SK-N-MC (cell line): Measurements from ENCODE around the gene HLA-DRB5.

Source experiments
- DNase-seq: peaks from one replicate; pipeline ENCODE4 v3.0.0-alpha.2; 2011; ENCODE audit warnings: low read depth, low spot score
- H3K27ac ChIP-seq: fragments of 200-600 bp; sonication (generic); 2 replicates; pipeline ENCODE4 v1.5.1; 2016; ENCODE audit warnings: mixed run types
- H3K36me3 ChIP-seq: fragments of 200-600 bp; sonication (generic); 2 replicates; pipeline ENCODE4 v1.6.1; 2017; ENCODE audit warnings: antibody characterized with exemption, low read length, mixed read lengths; ENCODE audit not compliant: insufficient read depth
- H3K4me3 ChIP-seq: fragments of 200-600 bp; sonication (generic); 2 replicates; pipeline ENCODE4 v1.5.1; 2016
- H3K9ac ChIP-seq: fragments of 200-600 bp; sonication (generic); 2 replicates; pipeline ENCODE4 v1.8.0; 2017; ENCODE audit warnings: mixed run types, mixed read lengths; ENCODE audit not compliant: insufficient read length
- H3K9me3 ChIP-seq: fragments of 200-600 bp; sonication (generic); 2 replicates; pipeline ENCODE4 v1.6.1; 2017; ENCODE audit warnings: low read depth, mild to moderate bottlenecking, antibody characterized with exemption, low read length, moderate library complexity, mixed read lengths
- EZH2 ChIP-seq: fragments of 200-600 bp; sonication (generic); IDR thresholded peaks from one replicate; pipeline ENCODE4 v1.6.1; 2017; ENCODE audit warnings: antibody characterized with exemption
- FOXP2 ChIP-seq: optimal IDR thresholded peaks from 2 replicates; pipeline ENCODE3; 2011; ENCODE audit warnings: mild to moderate bottlenecking, moderate library complexity; ENCODE audit not compliant: insufficient read depth; ENCODE audit errors: extremely low read length, control extremely low read depth
- POLR2AphosphoS5 ChIP-seq: IDR thresholded peaks from 2 replicates; pipeline ENCODE4 v1.6.1; 2012; ENCODE audit warnings: mild to moderate bottlenecking, low read depth, low read length, borderline replicate concordance

Gene HLA-DRB5

DNA sequence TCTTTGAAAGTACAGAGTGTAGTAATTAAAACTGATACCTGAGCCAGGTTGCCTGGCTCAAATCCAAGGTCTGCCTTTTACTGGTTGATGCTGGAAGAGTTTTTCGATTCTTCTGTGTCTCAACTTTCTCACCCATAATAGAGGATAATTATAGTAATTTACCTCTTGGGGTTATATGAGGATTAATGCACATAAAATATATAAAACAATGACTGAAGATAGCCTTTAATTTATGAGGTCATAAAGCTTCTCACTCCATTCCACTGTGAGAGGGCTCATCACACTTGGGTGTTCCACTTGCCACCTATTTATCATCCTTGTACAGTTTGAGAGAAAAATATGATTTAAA is 10.2 kb downstream of the HLA-DRB5 start:
- Histone ChIP-seq H3K4me3 (no peak overlapping the region), H3K27ac (no peak overlapping the region), H3K9ac (no peak overlapping the region), H3K9me3 (no peaks in the 10 kb centered on the region), H3K36me3 (no peaks in the 10 kb centered on the region)
- TF ChIP-seq FOXP2, result no peak
- no peak for TF ChIP-seq POLR2AphosphoS5
- TF ChIP-seq EZH2, result no peak
- no peak for DNase-seq

DNA sequence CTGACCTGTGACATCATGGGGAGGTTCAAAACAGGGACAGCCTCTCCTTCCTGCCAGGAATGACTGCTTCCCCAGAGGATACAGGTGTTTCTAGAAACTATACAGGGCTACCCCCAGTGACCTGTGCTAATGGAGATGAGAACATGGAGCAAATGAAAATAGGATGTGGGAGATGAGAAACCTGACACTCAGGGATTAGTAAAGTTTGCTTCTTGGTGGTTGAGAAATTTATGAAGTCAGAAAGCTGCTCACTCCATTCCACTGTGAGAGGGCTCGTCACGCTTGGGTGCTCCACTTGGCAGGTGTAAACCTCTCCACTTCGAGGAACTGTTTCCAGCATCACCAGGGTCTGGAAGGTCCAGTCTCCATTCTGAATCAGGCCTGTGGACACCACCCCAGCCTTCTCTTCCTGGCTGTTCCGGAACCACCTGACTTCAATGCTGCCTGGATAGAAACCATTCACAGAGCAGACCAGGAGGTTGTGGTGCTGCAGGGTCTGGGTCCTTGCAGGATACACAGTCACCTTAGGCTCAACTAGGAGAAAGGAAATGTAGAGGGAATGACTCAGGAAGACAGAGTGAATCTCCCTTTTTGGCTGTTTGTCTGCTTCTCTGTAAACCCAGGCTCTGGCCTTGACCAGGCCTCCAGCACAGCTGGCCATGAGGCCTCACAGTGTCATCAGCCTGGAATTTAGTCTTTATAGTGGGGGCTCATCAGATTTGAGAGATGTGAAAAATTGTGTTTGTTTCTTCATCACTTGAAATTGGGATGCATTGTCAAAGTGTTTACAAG is 10.8 kb downstream of the HLA-DRB5 start:
- H3K4me3 ChIP-seq, result no peak overlapping the region
- no peak overlapping the region for H3K9ac ChIP-seq
- no peak for TF ChIP-seq FOXP2
- TF ChIP-seq POLR2AphosphoS5, result no peak
- no peak for TF ChIP-seq EZH2
- H3K9me3 ChIP-seq, result no peaks in the 10 kb centered on the region
- no peak overlapping the region for H3K27ac ChIP-seq
- H3K36me3 ChIP-seq, result no peaks in the 10 kb centered on the region
- DNase-seq, result no peak

DNA sequence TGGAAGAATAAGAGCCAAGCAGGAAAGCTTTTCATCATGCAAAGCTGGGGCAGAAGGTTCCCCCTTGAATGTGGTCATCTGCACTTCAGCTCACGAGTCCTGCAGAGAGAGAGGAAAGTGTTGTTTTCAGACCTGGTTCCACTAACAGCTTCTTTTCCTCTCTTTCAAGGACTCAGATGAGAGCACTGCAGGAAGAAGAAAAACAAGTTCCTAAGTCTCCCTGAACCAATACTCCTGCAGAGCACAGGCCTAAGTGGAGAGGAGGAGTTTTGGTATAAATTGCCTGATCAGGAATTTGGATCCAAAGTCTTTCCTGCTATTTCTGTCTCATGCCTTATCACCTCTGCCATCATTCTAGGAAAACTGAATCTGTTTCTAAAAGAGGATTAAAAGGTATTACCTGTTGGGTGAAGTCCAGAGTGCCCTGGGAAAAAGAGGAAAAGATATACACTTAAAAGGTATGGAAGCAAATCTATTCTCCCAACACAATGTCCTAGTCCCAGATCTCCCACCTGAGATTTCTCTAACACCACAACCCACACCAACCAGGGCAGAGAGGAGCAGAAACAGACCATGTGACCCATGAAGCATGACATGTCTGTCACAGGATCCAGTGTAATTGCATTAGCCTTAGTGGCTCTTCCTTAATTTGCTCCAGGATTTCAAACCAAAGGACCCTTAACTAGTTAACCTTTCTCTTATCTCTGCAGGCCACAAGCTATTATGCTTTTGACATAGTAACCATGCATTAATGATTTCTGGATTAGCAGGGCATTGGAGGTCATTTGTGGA is 12.2 kb downstream of the HLA-DRB5 start:
- H3K4me3 ChIP-seq, result no peak overlapping the region
- no peak for DNase-seq
- no peaks in the 10 kb centered on the region for H3K36me3 ChIP-seq
- no peaks in the 10 kb centered on the region for H3K9me3 ChIP-seq
- H3K27ac ChIP-seq, result no peak overlapping the region
- no peak for TF ChIP-seq POLR2AphosphoS5
- TF ChIP-seq EZH2, result no peak
- no peak for TF ChIP-seq FOXP2
- H3K9ac ChIP-seq, result no peak overlapping the region

DNA sequence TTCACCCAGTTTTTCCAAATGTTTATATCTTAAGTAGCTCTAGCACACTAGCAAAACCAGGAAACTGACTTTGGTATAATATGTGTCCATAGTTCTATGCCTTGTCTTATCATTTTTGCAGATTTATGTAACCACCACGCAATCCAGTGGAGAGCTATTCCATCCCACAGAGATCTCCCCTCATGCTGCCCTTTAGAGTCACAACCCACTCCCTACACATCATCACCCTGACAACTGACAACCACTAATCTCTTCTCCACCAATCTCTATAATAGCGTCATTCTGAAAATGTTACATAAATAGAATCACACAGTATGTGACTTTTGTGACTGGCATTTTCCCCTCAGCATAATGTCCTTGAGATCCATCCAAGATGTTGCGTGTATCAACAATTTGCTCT is 29.1 kb downstream of the HLA-DRB5 start:
- TF ChIP-seq EZH2, result no peak
- no peak for TF ChIP-seq FOXP2
- TF ChIP-seq POLR2AphosphoS5, result no peak
- Histone ChIP-seq H3K9ac (no peak overlapping the region), H3K9me3 (no peaks in the 10 kb centered on the region), H3K36me3 (no peaks in the 10 kb centered on the region), H3K4me3 (no peak overlapping the region), H3K27ac (no peak overlapping the region)
- DNase-seq, result no peak

DNA sequence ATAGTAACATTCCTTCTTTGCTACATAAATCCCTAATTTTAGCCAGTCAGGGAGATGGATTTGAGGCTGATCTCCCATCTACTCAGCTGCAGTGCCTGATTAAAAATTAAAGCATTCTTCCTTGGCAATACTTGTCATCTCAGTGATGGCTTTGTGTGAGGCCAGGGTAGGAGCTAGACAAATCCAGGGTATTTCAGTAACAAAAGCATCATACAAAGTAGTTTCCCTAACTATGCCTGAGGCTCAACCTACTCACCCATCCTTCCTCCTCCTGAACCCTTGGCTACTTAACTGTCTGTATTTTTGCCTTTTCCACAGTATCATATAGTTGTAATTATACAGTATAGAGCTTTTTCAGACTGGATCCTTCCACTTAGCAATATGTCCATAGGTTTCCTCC is 37.7 kb downstream of the HLA-DRB5 start:
- TF ChIP-seq EZH2 (no peak), FOXP2 (no peak), POLR2AphosphoS5 (no peak)
- Histone ChIP-seq H3K9ac (no peak overlapping the region), H3K4me3 (no peak overlapping the region), H3K27ac (no peak overlapping the region), H3K9me3 (no peaks in the 10 kb centered on the region), H3K36me3 (no peaks in the 10 kb centered on the region)
- DNase-seq, result no peak

DNA sequence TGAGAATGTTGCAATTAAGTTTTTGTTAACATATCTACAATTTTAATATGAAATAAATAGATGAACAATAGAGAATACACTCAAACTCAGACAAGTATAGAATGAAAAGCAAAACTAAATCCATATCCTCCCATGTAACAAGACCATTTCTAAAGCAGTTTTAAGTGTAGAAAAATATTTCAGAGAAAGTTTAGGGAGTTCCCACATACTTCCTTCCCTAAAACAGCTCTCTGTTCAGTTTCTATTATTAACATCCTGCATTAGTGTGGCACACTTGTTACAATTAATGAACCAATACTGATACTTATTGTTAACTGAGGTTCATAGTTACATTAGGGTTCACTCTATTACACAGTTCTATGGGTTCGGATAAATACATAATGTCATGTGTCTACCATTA is 38.4 kb downstream of the HLA-DRB5 start:
- no peak overlapping the region for H3K27ac ChIP-seq
- no peak for DNase-seq
- H3K9ac ChIP-seq, result no peak overlapping the region
- no peak overlapping the region for H3K4me3 ChIP-seq
- H3K9me3 ChIP-seq, result no peaks in the 10 kb centered on the region
- no peaks in the 10 kb centered on the region for H3K36me3 ChIP-seq
- TF ChIP-seq EZH2 (no peak), POLR2AphosphoS5 (no peak), FOXP2 (no peak)

DNA sequence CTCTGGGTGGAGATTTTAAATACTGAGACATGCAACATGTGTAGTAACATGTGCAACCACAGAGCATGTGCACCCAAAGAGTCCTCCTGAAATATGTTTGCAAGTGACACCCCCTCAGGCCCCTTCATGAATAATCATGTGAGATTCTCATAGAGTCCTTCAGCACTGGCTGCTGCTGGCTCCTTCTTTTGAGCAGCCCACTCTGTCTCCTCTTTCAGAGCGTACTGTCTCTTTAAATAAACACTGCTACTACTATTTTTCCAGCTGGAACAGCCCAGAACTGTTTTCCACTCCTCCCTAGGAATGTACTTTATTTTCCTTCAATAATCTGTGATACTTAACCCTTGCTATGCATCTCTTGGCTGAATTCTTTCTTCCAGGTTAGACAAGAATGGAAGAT is 42.0 kb downstream of the HLA-DRB5 start:
- Histone ChIP-seq H3K9ac (no peak overlapping the region), H3K9me3 (no peaks in the 10 kb centered on the region), H3K27ac (no peak overlapping the region), H3K36me3 (no peaks in the 10 kb centered on the region), H3K4me3 (no peak overlapping the region)
- DNase-seq, result no peak
- TF ChIP-seq FOXP2 (no peak), EZH2 (no peak), POLR2AphosphoS5 (no peak)

DNA sequence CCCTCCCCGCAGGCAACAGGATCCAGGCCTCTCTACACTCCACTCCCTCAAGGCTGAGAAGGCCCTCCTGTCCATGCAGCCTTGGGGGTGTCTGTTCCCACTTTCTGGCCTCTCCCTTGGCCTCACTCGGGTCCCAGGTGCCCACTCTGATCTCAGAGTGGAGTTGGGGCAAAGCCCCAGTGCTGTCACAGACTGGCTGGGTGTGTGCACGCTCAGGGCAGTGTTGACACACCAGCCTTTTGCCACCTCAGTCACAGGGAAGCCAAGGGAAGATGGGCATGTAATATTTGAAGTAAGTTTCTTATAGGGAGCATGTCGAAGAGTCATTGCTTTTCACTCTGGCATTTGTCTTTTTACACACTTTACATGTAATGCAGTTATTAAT is 45.5 kb downstream of the HLA-DRB5 start:
- H3K9me3 ChIP-seq, result no peaks in the 10 kb centered on the region
- no peaks in the 10 kb centered on the region for H3K36me3 ChIP-seq
- H3K27ac ChIP-seq, result no peak overlapping the region
- H3K4me3 ChIP-seq, result no peak overlapping the region
- no peak overlapping the region for H3K9ac ChIP-seq
- no peak for TF ChIP-seq EZH2
- no peak for TF ChIP-seq POLR2AphosphoS5
- TF ChIP-seq FOXP2, result no peak
- no peak for DNase-seq
